ENCODE data around the gene UQCC5. TPM values are rescaled to one million over a fixed set of nuclear protein-coding genes. Genes with fewer than 3 reads are reported as not detected.

Gene UQCC5
- total and polyA plus RNA-seq, 2 donors (not counting 3 experiments of a cell fraction or from before 2014, with no cell fraction given): 9.9 to 22.6 TPM

DNA sequence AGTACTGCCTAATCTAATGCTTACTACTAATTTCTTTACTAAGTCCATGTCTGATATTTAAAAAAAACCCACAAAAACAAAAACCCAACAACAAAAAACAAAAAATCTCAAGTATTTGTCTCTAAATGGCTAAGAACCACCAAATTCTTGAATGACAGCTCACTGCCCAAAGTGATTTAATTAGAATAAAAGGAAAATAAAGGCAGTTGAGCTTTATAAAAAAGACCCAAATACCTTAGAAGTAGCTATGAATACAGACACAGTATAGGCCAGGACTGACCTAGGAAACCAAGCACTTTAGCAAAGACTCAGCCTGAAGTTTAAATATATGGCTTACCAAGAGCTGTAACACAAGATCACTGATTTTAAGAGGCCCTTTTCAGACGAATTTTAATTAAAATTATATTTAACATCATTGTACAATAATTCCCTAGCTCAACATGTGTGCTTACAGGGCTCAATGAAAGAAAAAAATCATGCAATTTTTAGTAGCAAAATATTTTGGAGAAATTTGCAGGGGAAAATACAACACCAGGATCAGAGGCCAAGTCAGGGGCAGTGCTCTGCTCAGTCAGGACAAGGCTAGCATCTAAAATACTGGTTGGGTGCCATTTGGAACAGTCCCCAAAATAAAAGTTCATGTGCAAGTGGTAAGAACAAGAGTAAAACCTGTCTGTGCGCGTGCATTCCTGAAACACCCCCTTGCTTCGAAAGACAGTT, 24.8 kb downstream of the UQCC5 start:
- ChIA-PET CTCF (interaction anchor here (0.8 to 1.3 kb wide), 2 partner anchors 10 to 12 kb away, joined by 4 read pairs; no protein-coding TSS in a partner anchor), POLR2A (no interaction called here)
- peaks cover 2% of the 10 kb centered on the region for H3K79me2 ChIP-seq (ENCODE audit: control insufficient read depth, insufficient read depth, low read length)
- dilution Hi-C loops (cut with MboI; ENCODE audit: extremely low pct_ligation_motif_present, low sequenced_read_pairs) (no loop called here), intact Hi-C loops (cut with micrococcal nuclease) (no loop called here)
- H3K27ac ChIP-seq (ENCODE audit: insufficient read depth, low read depth, low read length): no peak overlapping the region
- no peaks in the 10 kb centered on the region for H3K4me1 ChIP-seq (ENCODE audit: control insufficient read depth, extremely low read depth, insufficient read depth, low read length)
- BruUV-seq (replicated peaks): no TSS peak
- H3K4me2 ChIP-seq (ENCODE audit: insufficient read depth, low read length): no peak overlapping the region
- H3K36me3 ChIP-seq (ENCODE audit: control insufficient read depth in 2 of 2, extremely low read depth in 1 of 2, insufficient read depth in 2 of 2, low read length in 2 of 2): peaks cover 19 to 30% of the 10 kb centered on the region in 2 experiments
- H3K9me3 ChIP-seq (replicated peaks; ENCODE audit: control insufficient read depth, insufficient read depth, low read length): no peaks in the 10 kb centered on the region
- H3K27me3 ChIP-seq (ENCODE audit: control insufficient read depth in 2 of 2, insufficient read depth in 2 of 2, low read length in 2 of 2): no peaks in the 10 kb centered on the region
- no peak overlapping the region for H3K4me3 ChIP-seq (replicated peaks in 1 of 3; ENCODE audit: insufficient read depth in 1 of 3, low read depth in 1 of 3, low read length in 3 of 3)
- H3K9me1 ChIP-seq (replicated peaks; ENCODE audit: control insufficient read depth, extremely low read depth, insufficient read depth, low read length): no peaks in the 10 kb centered on the region
- no peak overlapping the region for H2AFZ ChIP-seq (ENCODE audit: low read depth, low read length)
- no peak for DNase-seq (ENCODE audit: low read depth, low spot score)
- FAIRE-seq: no peak
- TF ChIP-seq POLR2AphosphoS5 (IDR thresholded peaks at IDR 0.05; ENCODE audit: insufficient read depth, low read depth, low read length) (no peak), JUN (IDR thresholded peaks at IDR 0.05; ENCODE audit: borderline replicate concordance, insufficient read depth, insufficient read length, low read depth) (no peak), POLR2A (IDR thresholded peaks at IDR 0.05; ENCODE audit: low read depth, low read length) (no peak), MYC (IDR thresholded peaks at IDR 0.05; ENCODE audit: low read depth, low read length) (no peak), FOS (IDR thresholded peaks at IDR 0.05; ENCODE audit: borderline replicate concordance, insufficient read depth, low read length) (no peak), EZH2 (IDR thresholded peaks at IDR 0.05; ENCODE audit: borderline replicate concordance, low read depth, low read length, severe bottlenecking) (no peak), GATA2 (IDR thresholded peaks at IDR 0.05; ENCODE audit: insufficient read depth, insufficient read length, low read depth, low read length) (no peak)
- TF ChIP-seq, protein P1, sequence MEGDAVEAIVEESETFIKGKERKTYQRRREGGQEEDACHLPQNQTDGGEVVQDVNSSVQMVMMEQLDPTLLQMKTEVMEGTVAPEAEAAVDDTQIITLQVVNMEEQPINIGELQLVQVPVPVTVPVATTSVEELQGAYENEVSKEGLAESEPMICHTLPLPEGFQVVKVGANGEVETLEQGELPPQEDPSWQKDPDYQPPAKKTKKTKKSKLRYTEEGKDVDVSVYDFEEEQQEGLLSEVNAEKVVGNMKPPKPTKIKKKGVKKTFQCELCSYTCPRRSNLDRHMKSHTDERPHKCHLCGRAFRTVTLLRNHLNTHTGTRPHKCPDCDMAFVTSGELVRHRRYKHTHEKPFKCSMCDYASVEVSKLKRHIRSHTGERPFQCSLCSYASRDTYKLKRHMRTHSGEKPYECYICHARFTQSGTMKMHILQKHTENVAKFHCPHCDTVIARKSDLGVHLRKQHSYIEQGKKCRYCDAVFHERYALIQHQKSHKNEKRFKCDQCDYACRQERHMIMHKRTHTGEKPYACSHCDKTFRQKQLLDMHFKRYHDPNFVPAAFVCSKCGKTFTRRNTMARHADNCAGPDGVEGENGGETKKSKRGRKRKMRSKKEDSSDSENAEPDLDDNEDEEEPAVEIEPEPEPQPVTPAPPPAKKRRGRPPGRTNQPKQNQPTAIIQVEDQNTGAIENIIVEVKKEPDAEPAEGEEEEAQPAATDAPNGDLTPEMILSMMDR (IDR thresholded peaks at IDR 0.05; ENCODE audit: extremely low read depth in 1 of 2, insufficient read depth in 1 of 2, low read depth in 1 of 2, low read length in 2 of 2): no peak
- TF ChIP-seq, protein P2, sequence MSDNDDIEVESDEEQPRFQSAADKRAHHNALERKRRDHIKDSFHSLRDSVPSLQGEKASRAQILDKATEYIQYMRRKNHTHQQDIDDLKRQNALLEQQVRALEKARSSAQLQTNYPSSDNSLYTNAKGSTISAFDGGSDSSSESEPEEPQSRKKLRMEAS (IDR thresholded peaks at IDR 0.05; ENCODE audit: insufficient read depth, insufficient read length): no peak
- H4K20me1 ChIP-seq (replicated peaks; ENCODE audit: control insufficient read depth, extremely low read depth, insufficient read depth, low read length): no peaks in the 10 kb centered on the region
- no peak overlapping the region for H3K9ac ChIP-seq (replicated peaks; ENCODE audit: extremely low read depth, insufficient read depth, low read length)
